GM19463 (cell line): ENCODE results near the gene STK11.

Source experiments
- ATAC-seq: cut with Tn5 transposase; IDR thresholded peaks from one replicate; pipeline ENCODE4 v1.9.1; 2021; ENCODE audit warnings: mild to moderate bottlenecking, moderate library complexity; ENCODE audit not compliant: unreplicated experiment

Gene STK11

GRCh38 chr19:1271528-1272422 lies 66.2 kb downstream of the STK11 start:
- ATAC-seq, result no peak

GRCh38 chr19:1272423-1273262 lies 67.1 kb downstream of the STK11 start:
- no peak for ATAC-seq

- ATAC-seq, result no peak
Measured at GRCh38 chr19:1273263-1274041, 67.9 kb downstream of the STK11 start.

- ATAC-seq, result no peak
Measured at GRCh38 chr19:1274081-1274851, 68.7 kb downstream of the STK11 start.

- ATAC-seq, result no peak
Measured at GRCh38 chr19:1274852-1275259, 69.3 kb downstream of the STK11 start.

GRCh38 chr19:1275260-1275975 lies 69.8 kb downstream of the STK11 start, which contains the start of gene FAM174C:
TSS of gene FAM174C (plus strand) at chr19:1275530. CDS start at chr19:1275550, 20 bp downstream.
- ATAC-seq, result peak; percentile 80

- ATAC-seq, result no peak
Measured at GRCh38 chr19:1275976-1276627, 70.5 kb downstream of the STK11 start.

GRCh38 chr19:1276628-1277022 lies 71.0 kb downstream of the STK11 start:
- ATAC-seq, result no peak

- ATAC-seq, result no peak
Measured at GRCh38 chr19:1277061-1277460, 71.5 kb downstream of the STK11 start.
